Endodermal cell (in vitro differentiated cells): Measurements from ENCODE around the gene ERFE. TPM values are rescaled to one million over a fixed set of nuclear protein-coding genes. Genes with fewer than 3 reads are reported as not detected.

Experiments
- DNase-seq: peaks from one replicate; pipeline ENCODE4 v3.0.0-alpha.2; 2017
- H3K27ac ChIP-seq: 2 replicates; pipeline ENCODE4 v1.5.1; 2013; ENCODE audit warnings: mild to moderate bottlenecking, low read depth, low read length, moderate library complexity
- H3K27me3 ChIP-seq: 2 replicates; pipeline ENCODE4 v1.6.1; 2013; ENCODE audit warnings: mild to moderate bottlenecking, low read length, moderate library complexity; ENCODE audit not compliant: insufficient read depth, control insufficient read depth, poor library complexity, severe bottlenecking
- H3K36me3 ChIP-seq: 2 replicates; pipeline ENCODE4 v1.7.0; 2013; ENCODE audit warnings: mild to moderate bottlenecking, low read length, moderate library complexity; ENCODE audit not compliant: control insufficient read depth, insufficient read depth
- H3K4me1 ChIP-seq: one replicate; pipeline ENCODE4 v1.7.0; 2013; ENCODE audit warnings: low read length; ENCODE audit not compliant: control insufficient read depth, insufficient read depth
- H3K4me3 ChIP-seq: 2 replicates; pipeline ENCODE4 v1.5.1; 2013; ENCODE audit warnings: mild to moderate bottlenecking, low read length, moderate library complexity
- H3K9ac ChIP-seq: 2 replicates; pipeline ENCODE4 v1.6.1; 2013; ENCODE audit warnings: mild to moderate bottlenecking, low read length, moderate library complexity; ENCODE audit not compliant: poor library complexity, severe bottlenecking; ENCODE audit errors: extremely low read depth
- H3K9me3 ChIP-seq: 2 replicates; pipeline ENCODE4 v1.6.1; 2013; ENCODE audit warnings: mild to moderate bottlenecking, low read length, moderate library complexity; ENCODE audit not compliant: control insufficient read depth
- H3K27ac Mint-ChIP-seq: 2 replicates; pipeline ENCODE4 v1.8.0; 2020; ENCODE audit warnings: mixed read lengths
- H3K27me3 Mint-ChIP-seq: 2 replicates; pipeline ENCODE4 v1.8.0; 2021; ENCODE audit warnings: mild to moderate bottlenecking, mixed read lengths; ENCODE audit not compliant: insufficient read depth
- H3K36me3 Mint-ChIP-seq: 2 replicates; pipeline ENCODE4 v1.8.0; 2020; ENCODE audit warnings: low read depth, mixed read lengths
- H3K4me1 Mint-ChIP-seq: 2 replicates; pipeline ENCODE4 v1.8.0; 2020; ENCODE audit warnings: mixed read lengths
- H3K4me3 Mint-ChIP-seq: 2 replicates; pipeline ENCODE4 v1.8.0; 2020; ENCODE audit warnings: mild to moderate bottlenecking, moderate library complexity, mixed read lengths
- H3K9me3 Mint-ChIP-seq: 2 replicates; pipeline ENCODE4 v1.8.0; 2020; ENCODE audit warnings: mild to moderate bottlenecking, mixed read lengths
- CTCF ChIP-seq: fragments of 200-600 bp; sonication (generic); conservative IDR thresholded peaks from 2 replicates; pipeline ENCODE4 v1.5.0; 2021; ENCODE audit warnings: antibody characterized with exemption, mild to moderate bottlenecking
- WGBS, 2 experiments: methylation state at CpG; one replicate each; pipeline versions ENCODE4 v1.1.5 to v1.1.7; 2013; ENCODE audit warnings: missing lambda C conversion rate in 2 of 2, mixed read lengths in 1 of 2; ENCODE audit not compliant: insufficient coverage in 1 of 2, insufficient read length in 1 of 2; 5-methylcytosine and 5-hydroxymethylcytosine counted together
- total RNA-seq, 2 donors: library from RNA; stranded (reverse); fragmentation: NEBNext Ultra II Directional in 1 of 2; extraction: Animal tissue kit (Norgen Biotek cat#: 25700) in 1 of 2; gene quantifications; 2 replicates in 1 of 2; 3 replicates in 1 of 2; pipeline ENCODE4 v1.2.1, GENCODE V29; 2021

The ERFE gene
- total RNA-seq, 2 donors from 2014 or later = 0.48 to 1.6 TPM

- H3K4me3 ChIP-seq = no peak overlapping the region
- H3K36me3 Mint-ChIP-seq = no peaks in the 10 kb centered on the region
- H3K4me1 ChIP-seq = no peaks in the 10 kb centered on the region
- DNase-seq = no peak
- H3K27me3 ChIP-seq = no peaks in the 10 kb centered on the region
- WGBS, 2 experiments = 95 to 97% methylated on average over 17 to 22 of the region's 22 CpGs
- H3K9me3 Mint-ChIP-seq = no peaks in the 10 kb centered on the region
- no peak overlapping the region for H3K4me3 Mint-ChIP-seq
- H3K36me3 ChIP-seq = no peaks in the 10 kb centered on the region
- H3K27me3 Mint-ChIP-seq = no peaks in the 10 kb centered on the region
- no peaks in the 10 kb centered on the region for H3K9me3 ChIP-seq
- H3K27ac ChIP-seq = no peak overlapping the region
- no peak overlapping the region for H3K9ac ChIP-seq
- no peak overlapping the region for H3K27ac Mint-ChIP-seq
- no peaks in the 10 kb centered on the region for H3K4me1 Mint-ChIP-seq
- TF ChIP-seq CTCF = no peak
Measured at GRCh38 chr2:238128061-238128440, 30.7 kb upstream of the ERFE start.

- Mint-ChIP-seq H3K27ac (no peak overlapping the region), H3K9me3 (no peaks in the 10 kb centered on the region), H3K4me1 (no peaks in the 10 kb centered on the region), H3K27me3 (no peaks in the 10 kb centered on the region), H3K36me3 (no peaks in the 10 kb centered on the region), H3K4me3 (no peak overlapping the region)
- TF ChIP-seq CTCF = no peak
- Histone ChIP-seq H3K27me3 (no peaks in the 10 kb centered on the region), H3K9ac (no peak overlapping the region), H3K36me3 (no peaks in the 10 kb centered on the region), H3K27ac (no peak overlapping the region), H3K4me3 (no peak overlapping the region), H3K4me1 (no peaks in the 10 kb centered on the region), H3K9me3 (no peaks in the 10 kb centered on the region)
- peak; percentile 86 for DNase-seq
- 91 to 100% methylated on average over 9 to 30 of the region's 30 CpGs for WGBS, 2 experiments
Measured at GRCh38 chr2:238128534-238129001, 30.2 kb upstream of the ERFE start.

GRCh38 chr2:238129166-238130010, 29.4 kb upstream of the ERFE start:
- no peak overlapping the region for H3K9ac ChIP-seq
- no peaks in the 10 kb centered on the region for H3K36me3 ChIP-seq
- DNase-seq = no peak
- no peak overlapping the region for H3K4me3 Mint-ChIP-seq
- TF ChIP-seq CTCF = no peak
- H3K27ac ChIP-seq = no peak overlapping the region
- H3K27me3 ChIP-seq = no peaks in the 10 kb centered on the region
- no peaks in the 10 kb centered on the region for H3K4me1 Mint-ChIP-seq
- H3K4me3 ChIP-seq = no peak overlapping the region
- H3K9me3 ChIP-seq = no peaks in the 10 kb centered on the region
- H3K36me3 Mint-ChIP-seq = no peaks in the 10 kb centered on the region
- no peaks in the 10 kb centered on the region for H3K27me3 Mint-ChIP-seq
- WGBS, 2 experiments = 92 to 94% methylated on average over 10 to 22 of the region's 22 CpGs
- no peaks in the 10 kb centered on the region for H3K4me1 ChIP-seq
- H3K27ac Mint-ChIP-seq = no peak overlapping the region
- no peaks in the 10 kb centered on the region for H3K9me3 Mint-ChIP-seq
